ENCODE data around the gene RAPGEF6. TPM values are rescaled to one million over a fixed set of nuclear protein-coding genes. Genes with fewer than 3 reads are reported as not detected.
"Not testable (repeated sequence)": the region's sequence is repeated elsewhere in the genome, so short reads cannot be mapped to it uniquely, and the experiment has no call there.

Gene RAPGEF6
- total RNA-seq, 4 donors from 2014 or later: 14.0 to 23.7 (median 17.9) TPM

- no peak for TF ChIP-seq EP300 (IDR thresholded peaks at IDR 0.05)
- no peak for TF ChIP-seq CTCF (IDR thresholded peaks at IDR 0.05)
- TF ChIP-seq POLR2A (IDR thresholded peaks at IDR 0.05): no peak
- Histone ChIP-seq H3K9me3 (no peaks in the 10 kb centered on the region), H3K4me1 (no peaks in the 10 kb centered on the region), H3K36me3 (peaks cover 0 to 91% of the 10 kb centered on the region in 2 donors), H3K4me3 (no peak overlapping the region), H3K27ac (no peak overlapping the region), H3K27me3 (no peaks in the 10 kb centered on the region)
- WGBS, 2 donors (ENCODE audit: low coverage in 1 of 2): 64% methylated on average over 1 of the region's 1 CpG; no CpG with 5 or more reads in 1 of the 2 donors
- no peak for ATAC-seq
These were observed 129.7 kb downstream of the RAPGEF6 start for GRCh38 chr5:131505237-131505908.

- no peak for ATAC-seq
- Histone ChIP-seq H3K4me1 (no peaks in the 10 kb centered on the region), H3K36me3 (peaks cover 0 to 79% of the 10 kb centered on the region in 2 donors), H3K27ac (no peak overlapping the region), H3K9me3 (no peaks in the 10 kb centered on the region), H3K4me3 (no peak overlapping the region), H3K27me3 (no peaks in the 10 kb centered on the region)
- no peak for TF ChIP-seq EP300 (IDR thresholded peaks at IDR 0.05)
- TF ChIP-seq POLR2A (IDR thresholded peaks at IDR 0.05): no peak
- no peak for TF ChIP-seq CTCF (IDR thresholded peaks at IDR 0.05)
- TF ChIP-seq POLR2AphosphoS5 (IDR thresholded peaks at IDR 0.05): no peak
- WGBS, 2 donors (ENCODE audit: low coverage in 1 of 2): 81 to 89% methylated on average over 1 of the region's 1 CpG
These were observed 138.7 kb downstream of the RAPGEF6 start for GRCh38 chr5:131496400-131496713.

GRCh38 chr5:131495536-131496399 lies 139.3 kb downstream of the RAPGEF6 start:
- Histone ChIP-seq H3K27me3 (no peaks in the 10 kb centered on the region), H3K27ac (no peak overlapping the region), H3K4me3 (no peak overlapping the region), H3K4me1 (no peaks in the 10 kb centered on the region), H3K36me3 (peaks cover 0 to 77% of the 10 kb centered on the region in 2 donors), H3K9me3 (no peaks in the 10 kb centered on the region)
- no peak for ATAC-seq
- no peak for TF ChIP-seq POLR2A (IDR thresholded peaks at IDR 0.05)
- WGBS, 2 donors (ENCODE audit: low coverage in 1 of 2): 69 to 78% methylated on average over 8 of the region's 8 CpGs

- no peaks in the 10 kb centered on the region for H3K27me3 ChIP-seq
- H3K4me1 ChIP-seq: no peaks in the 10 kb centered on the region
- no peak for ATAC-seq
- H3K9me3 ChIP-seq: no peaks in the 10 kb centered on the region
- peaks cover 0 to 77% of the 10 kb centered on the region in 2 donors for H3K36me3 ChIP-seq
- TF ChIP-seq POLR2A (IDR thresholded peaks at IDR 0.05): no peak
- TF ChIP-seq CTCF (IDR thresholded peaks at IDR 0.05): no peak
- TF ChIP-seq EP300 (IDR thresholded peaks at IDR 0.05): no peak
- TF ChIP-seq POLR2AphosphoS5 (IDR thresholded peaks at IDR 0.05): no peak
- H3K4me3 ChIP-seq: no peak overlapping the region
- WGBS, 2 donors (ENCODE audit: low coverage in 1 of 2): 86 to 100% methylated on average over 1 of the region's 1 CpG
- no peak overlapping the region for H3K27ac ChIP-seq
These were observed 143.3 kb downstream of the RAPGEF6 start for GRCh38 chr5:131491749-131492148.

- no peak overlapping the region for H3K27ac ChIP-seq
- no peaks in the 10 kb centered on the region for H3K4me1 ChIP-seq
- no peaks in the 10 kb centered on the region for H3K9me3 ChIP-seq
- WGBS, 2 donors (ENCODE audit: low coverage in 1 of 2): 57 to 76% methylated on average over 3 of the region's 3 CpGs
- H3K36me3 ChIP-seq: peaks cover 0 to 62% of the 10 kb centered on the region in 2 donors
- no peaks in the 10 kb centered on the region for H3K27me3 ChIP-seq
- TF ChIP-seq POLR2AphosphoS5 (IDR thresholded peaks at IDR 0.05) (no peak), CTCF (IDR thresholded peaks at IDR 0.05) (no peak), EP300 (IDR thresholded peaks at IDR 0.05) (no peak), POLR2A (IDR thresholded peaks at IDR 0.05) (no peak)
- H3K4me3 ChIP-seq: no peak overlapping the region
- no peak for ATAC-seq
These were observed 146.6 kb downstream of the RAPGEF6 start for GRCh38 chr5:131488463-131488862.

GRCh38 chr5:131487371-131487770 lies 147.7 kb downstream of the RAPGEF6 start:
- not testable (repeated sequence) for H3K9me3 ChIP-seq, H3K27ac ChIP-seq, H3K4me1 ChIP-seq, H3K27me3 ChIP-seq, H3K4me3 ChIP-seq, ATAC-seq
- 96 to 100% methylated on average over 3 to 4 of the region's 4 CpGs for WGBS, 2 donors (ENCODE audit: low coverage in 1 of 2)
- H3K36me3 ChIP-seq: peaks cover 0 to 56% of the 10 kb centered on the region in 2 donors
